Measurements from ENCODE around the gene RGS19. TPM values are rescaled to one million over a fixed set of nuclear protein-coding genes. Genes with fewer than 3 reads are reported as not detected.

Gene RGS19
- total RNA-seq, 1 experiment from 2014 or later: 12.8 TPM

DNA sequence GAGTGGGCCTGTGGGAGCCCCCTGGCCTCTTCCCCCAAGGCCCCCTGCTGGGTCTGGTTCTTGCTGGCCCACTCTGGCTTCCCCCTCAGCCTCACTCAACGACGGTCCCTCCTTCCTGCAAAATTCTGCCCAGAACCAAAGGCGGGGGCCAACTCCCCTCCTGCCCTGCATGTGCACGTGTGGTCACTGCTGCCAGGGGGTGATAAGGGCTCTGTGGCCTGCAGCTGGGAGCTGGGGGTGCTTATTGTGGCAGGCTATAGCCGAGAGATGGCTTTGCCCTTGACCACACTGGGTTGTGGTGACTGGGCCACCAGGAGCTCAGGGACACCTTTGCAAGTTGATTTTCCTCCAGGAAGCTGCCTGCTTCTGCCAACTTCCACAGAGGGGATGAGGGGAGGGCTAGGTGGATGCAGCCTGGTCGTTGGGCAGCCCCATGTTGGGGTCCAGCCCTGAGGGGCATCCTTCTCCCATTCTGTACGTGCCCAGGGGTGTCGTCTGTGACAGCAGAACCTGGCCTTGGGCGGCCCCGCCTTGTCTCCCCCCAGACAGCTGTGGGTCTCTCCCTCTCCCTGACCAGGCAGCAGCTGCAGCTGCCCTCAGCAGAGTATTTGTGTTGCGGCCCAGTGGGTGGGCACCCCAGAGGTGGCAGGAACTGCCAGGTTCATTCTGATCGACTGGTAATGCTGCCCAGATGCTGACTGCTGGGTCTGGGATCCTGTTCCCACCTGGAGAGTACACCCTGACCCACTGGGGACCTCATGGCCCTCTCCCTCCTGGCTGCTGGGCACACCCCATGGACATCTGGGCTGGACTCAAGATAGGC lies 10.7 kb downstream of the RGS19 start:
- no peak overlapping the region for H3K18ac ChIP-seq (ENCODE audit: insufficient read length, low read depth, low read length)
- H3K79me2 ChIP-seq (ENCODE audit: insufficient read depth, low read length): no peaks in the 10 kb centered on the region
- H2BK12ac ChIP-seq (ENCODE audit: insufficient read length, low read depth, low read length): no peak overlapping the region
- no peak overlapping the region for H2AFZ ChIP-seq (ENCODE audit: low read length)
- no peak overlapping the region for H2BK5ac ChIP-seq (ENCODE audit: insufficient read length, low read length)
- no peak for DNase-seq
- Mint-ChIP-seq H3K27ac (peak overlapping the region in 1 of 3 experiments; percentile 63; a peak in 1 of 7 replicates), H3K9me3 (no peaks in the 10 kb centered on the region), H3K36me3 (ENCODE audit: insufficient read depth in 1 of 3, low read depth in 3 of 3) (peaks cover 0 to 3% (median 0%) of the 10 kb centered on the region in 3 experiments; a peak in 4 of 7 replicates), H3K4me3 (no peak overlapping the region), H3K27me3 (ENCODE audit: low read depth) (peaks cover 1% of the 10 kb centered on the region), H3K4me1 (peaks cover 21 to 34% of the 10 kb centered on the region in 2 experiments)
- no peak overlapping the region for H2BK20ac ChIP-seq (ENCODE audit: low read depth, low read length, poor library complexity, severe bottlenecking)
- H3K27me3 ChIP-seq (ENCODE audit: insufficient read depth, low read length): no peaks in the 10 kb centered on the region
- H3T11ph ChIP-seq (ENCODE audit: low read length): no peak overlapping the region
- H4K91ac ChIP-seq (ENCODE audit: insufficient read length, low read depth, low read length): no peak overlapping the region
- H3K14ac ChIP-seq (ENCODE audit: insufficient read depth, low read length): no peak overlapping the region
- peaks cover 1% of the 10 kb centered on the region; the same call in 1 of the 2 replicates for H3K4me1 ChIP-seq (ENCODE audit: insufficient read depth, low read length)
- no peak overlapping the region for H3K27ac ChIP-seq (ENCODE audit: insufficient read length, low read depth, low read length)
- no peak overlapping the region for H2BK15ac ChIP-seq (ENCODE audit: low read depth, low read length)
- no peak overlapping the region for H2AK5ac ChIP-seq (ENCODE audit: insufficient read length, low read length)
- H4K8ac ChIP-seq (replicated peaks; ENCODE audit: insufficient read length, low read depth, low read length): no peak overlapping the region
- H2BK120ac ChIP-seq (ENCODE audit: low read depth, low read length, poor library complexity, severe bottlenecking): no peak overlapping the region
- H3K4ac ChIP-seq (ENCODE audit: low read depth, low read length): no peak overlapping the region
- no peak overlapping the region for H3K9ac ChIP-seq (ENCODE audit: extremely low read depth, insufficient read length, low read length)
- H3K4me2 ChIP-seq (ENCODE audit: insufficient read depth, insufficient read length, low read length): no peak overlapping the region
- H3K79me1 ChIP-seq (ENCODE audit: insufficient read depth, low read depth, low read length, poor library complexity, severe bottlenecking): no peaks in the 10 kb centered on the region
- TF ChIP-seq, protein P1, sequence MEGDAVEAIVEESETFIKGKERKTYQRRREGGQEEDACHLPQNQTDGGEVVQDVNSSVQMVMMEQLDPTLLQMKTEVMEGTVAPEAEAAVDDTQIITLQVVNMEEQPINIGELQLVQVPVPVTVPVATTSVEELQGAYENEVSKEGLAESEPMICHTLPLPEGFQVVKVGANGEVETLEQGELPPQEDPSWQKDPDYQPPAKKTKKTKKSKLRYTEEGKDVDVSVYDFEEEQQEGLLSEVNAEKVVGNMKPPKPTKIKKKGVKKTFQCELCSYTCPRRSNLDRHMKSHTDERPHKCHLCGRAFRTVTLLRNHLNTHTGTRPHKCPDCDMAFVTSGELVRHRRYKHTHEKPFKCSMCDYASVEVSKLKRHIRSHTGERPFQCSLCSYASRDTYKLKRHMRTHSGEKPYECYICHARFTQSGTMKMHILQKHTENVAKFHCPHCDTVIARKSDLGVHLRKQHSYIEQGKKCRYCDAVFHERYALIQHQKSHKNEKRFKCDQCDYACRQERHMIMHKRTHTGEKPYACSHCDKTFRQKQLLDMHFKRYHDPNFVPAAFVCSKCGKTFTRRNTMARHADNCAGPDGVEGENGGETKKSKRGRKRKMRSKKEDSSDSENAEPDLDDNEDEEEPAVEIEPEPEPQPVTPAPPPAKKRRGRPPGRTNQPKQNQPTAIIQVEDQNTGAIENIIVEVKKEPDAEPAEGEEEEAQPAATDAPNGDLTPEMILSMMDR (conservative IDR thresholded peaks at IDR 0.05): no peak
- no peaks in the 10 kb centered on the region for H3K9me3 ChIP-seq (ENCODE audit: control insufficient read depth, low read depth, low read length)
- peaks cover 2% of the 10 kb centered on the region for H3K23me2 ChIP-seq (ENCODE audit: insufficient read length, low read depth, low read length, poor library complexity, severe bottlenecking)
- H3K23ac ChIP-seq (ENCODE audit: insufficient read length, low read depth, low read length): no peak overlapping the region
- H4K5ac ChIP-seq (ENCODE audit: insufficient read length, low read depth, low read length): no peak overlapping the region
- H4K20me1 ChIP-seq (ENCODE audit: control insufficient read depth, insufficient read depth, insufficient read length): no peaks in the 10 kb centered on the region
- no CpG with 5 or more reads among the region's 12 CpGs for WGBS (ENCODE audit: extremely low coverage, insufficient read length, low lambda C conversion rate)
- H3K56ac ChIP-seq (ENCODE audit: insufficient read length, low read depth, low read length): no peak overlapping the region

All from H9 (cell line).